Activated effector memory CD4-positive, alpha-beta T cell treated with anti-CD3 and anti-CD28 coated beads, Interleukin-2, amount 50 U/mL, for 16 hours (primary cell): ENCODE data around the gene NSG1.
A peak's percentile ranks its signal among the peaks of the same experiment; 100 is the strongest.

Experiments used
- DNase-seq: peaks from one replicate; pipeline ENCODE4 v3.0.0-alpha.2; 2020

The NSG1 gene

DNA sequence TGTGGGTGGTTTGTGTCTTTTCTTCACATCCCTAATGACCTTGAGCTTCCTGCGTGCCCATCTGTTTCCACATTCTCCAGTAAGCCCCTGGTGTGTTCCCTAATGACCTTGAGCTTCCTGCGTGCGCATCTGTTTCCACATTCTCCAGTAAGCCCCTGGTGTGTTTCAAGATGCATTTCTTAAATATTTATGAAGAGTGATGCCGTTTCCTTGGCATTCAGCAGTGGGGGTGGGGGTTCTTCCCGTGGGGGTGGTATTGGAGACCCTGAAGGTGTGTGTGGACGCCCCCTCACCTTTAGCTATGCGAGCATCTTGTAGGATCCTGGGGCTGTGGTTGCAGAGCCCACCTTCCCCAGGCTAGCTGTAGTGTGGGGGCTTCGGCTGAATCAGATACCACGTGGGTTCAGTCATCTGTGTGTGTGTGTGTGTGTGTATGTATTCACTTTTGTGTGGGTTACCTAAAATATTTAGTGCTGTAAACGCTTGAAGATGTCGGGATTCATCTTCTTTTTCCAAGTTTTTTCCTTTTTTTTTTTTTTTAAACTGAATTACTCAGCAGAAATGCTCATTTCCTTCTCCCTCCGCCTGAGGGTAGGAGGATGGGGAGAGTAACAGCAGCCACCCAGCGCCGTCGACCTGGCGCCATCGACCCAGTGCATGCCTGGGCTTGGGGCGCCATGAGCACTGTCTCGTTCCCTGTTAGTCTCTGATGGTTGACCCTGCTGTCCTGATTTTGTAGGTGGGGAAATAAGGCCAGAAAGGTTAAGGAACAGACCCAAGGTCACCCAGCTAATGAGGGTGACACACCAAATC is 9.9 kb downstream of the NSG1 start:
- DNase-seq, result no peak

- no peak for DNase-seq
Observed at GRCh38 chr4:4397441-4397819, 10.5 kb downstream of the NSG1 start.

DNA sequence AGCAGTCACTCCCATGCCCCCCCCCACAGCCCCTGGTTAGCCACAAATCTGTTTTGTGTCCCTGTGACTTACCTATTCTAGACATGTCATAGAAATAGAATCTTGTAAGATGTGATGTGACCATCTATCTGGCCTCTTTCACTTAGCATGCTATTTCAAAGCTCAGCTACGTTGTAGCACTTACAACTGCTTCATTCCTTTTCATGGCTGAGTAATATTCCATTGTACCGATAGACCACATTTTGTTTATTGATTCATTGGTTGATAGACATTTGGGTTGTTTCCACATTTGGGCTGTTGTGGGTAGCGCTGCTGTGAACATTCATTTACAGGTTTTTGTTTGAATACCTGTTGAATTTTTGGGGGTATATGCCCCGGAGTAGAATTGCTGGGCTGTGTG is 11.5 kb downstream of the NSG1 start:
- no peak for DNase-seq

GRCh38 chr4:4401036-4401435 is 14.1 kb downstream of the NSG1 start:
- DNase-seq, result no peak

DNA sequence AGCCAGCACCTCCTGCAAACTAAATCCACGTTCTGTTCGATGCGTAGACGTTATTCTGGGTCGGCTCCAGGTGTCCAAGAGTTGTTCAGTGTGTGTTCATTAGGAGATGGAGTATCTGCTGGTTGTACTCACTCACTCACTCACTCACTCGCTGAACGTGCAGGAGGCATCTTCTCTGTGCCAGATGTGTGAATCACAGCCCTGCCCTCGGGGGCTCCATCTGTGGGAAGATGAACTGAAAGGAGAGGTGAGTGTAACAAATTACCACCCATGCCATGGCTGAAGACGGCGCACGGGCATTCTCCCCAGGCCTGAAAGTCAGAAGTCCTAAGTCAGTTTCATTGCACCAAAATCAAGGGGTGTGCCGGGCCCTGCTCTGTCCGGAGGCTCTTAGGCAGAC is 16.1 kb downstream of the NSG1 start:
- DNase-seq, result no peak

GRCh38 chr4:4405358-4405962 is 18.6 kb downstream of the NSG1 start:
- no peak for DNase-seq

GRCh38 chr4:4406455-4407298 is 19.8 kb downstream of the NSG1 start:
- no peak for DNase-seq

DNA sequence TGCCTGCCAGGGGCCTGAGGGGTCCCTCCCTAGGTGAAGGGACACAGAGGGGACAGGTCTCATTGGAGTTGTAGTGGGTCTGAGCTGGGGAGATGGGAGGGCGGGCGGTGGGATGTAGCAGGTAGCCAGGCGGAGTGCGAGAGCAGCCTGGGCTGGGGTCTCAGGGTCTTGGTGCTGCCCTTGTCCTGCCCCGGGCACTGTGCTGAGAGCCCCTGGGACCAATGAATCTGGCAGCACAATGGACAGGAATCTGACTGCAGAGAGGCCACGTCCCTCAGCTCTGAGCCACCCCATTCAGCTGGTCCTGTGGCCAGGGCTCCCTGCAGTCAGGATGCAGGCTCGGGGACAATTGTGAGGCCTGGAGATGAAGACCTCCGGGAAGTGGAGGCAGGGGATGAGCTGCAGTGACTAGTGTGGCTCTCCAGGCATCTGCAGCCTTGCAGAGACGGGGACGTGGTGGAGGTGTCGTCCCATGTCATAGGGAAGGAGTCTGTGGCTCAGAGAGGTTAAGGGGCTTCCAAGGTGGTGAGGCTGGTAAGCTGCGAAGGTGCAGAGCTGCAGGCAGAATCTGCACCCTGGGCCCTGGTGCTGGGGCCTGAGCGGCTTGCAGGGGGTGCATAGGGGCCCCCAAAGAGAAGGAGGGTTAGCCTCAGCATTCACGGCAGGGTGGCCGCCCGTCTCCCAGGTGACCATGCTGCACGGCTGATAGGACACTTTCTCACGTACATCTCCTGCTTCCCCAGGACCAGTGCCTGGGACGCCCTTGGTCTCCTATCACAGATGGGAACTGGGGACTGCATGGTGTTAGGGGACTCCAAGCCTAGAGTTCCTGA is 20.6 kb downstream of the NSG1 start:
- DNase-seq, result no peak

DNA sequence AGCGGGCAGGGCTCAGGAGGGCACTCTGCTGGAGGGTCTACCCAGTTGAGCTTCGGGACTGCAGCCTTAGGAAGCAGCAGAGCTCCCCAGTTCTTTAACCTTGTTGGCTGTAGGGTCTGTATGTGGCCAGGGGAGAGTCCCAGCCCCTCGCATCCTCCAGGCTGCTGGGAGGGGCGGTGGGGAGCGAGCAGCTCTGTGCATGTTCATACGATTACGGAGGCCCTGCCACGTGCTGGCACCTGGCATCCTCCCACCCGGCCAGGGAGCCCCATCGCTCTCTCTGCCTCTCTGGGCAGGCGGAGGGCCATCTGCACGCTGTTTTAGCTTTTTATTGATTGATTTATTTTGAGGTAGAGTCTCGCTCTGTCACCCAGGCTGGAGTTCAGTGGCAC is 21.2 kb downstream of the NSG1 start:
- DNase-seq, result no peak

GRCh38 chr4:4408576-4409335 is 21.9 kb downstream of the NSG1 start:
- DNase-seq, result no peak

- no peak for DNase-seq
Observed at GRCh38 chr4:4409416-4410115, 22.7 kb downstream of the NSG1 start.

DNA sequence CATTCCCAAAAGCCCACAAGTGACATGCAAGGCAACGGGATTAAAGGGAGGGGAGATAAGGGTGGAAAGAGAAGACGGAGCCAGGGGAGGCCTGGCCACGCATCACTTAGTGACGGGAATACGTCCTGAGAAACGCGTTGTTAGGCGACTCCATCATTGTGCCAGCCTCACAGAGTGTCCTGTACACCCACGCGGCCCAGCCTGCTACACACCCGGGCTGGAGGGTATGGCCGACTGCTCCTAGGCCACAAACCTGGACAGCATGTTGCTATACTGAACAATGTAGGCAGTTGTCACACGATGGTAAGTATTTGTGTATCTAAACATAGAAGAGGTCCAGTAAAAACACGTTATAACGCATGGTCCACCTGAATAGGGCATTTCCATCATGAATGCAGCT is 23.4 kb downstream of the NSG1 start:
- no peak for DNase-seq

GRCh38 chr4:4411906-4412305 is 25.0 kb downstream of the NSG1 start:
- no peak for DNase-seq

DNA sequence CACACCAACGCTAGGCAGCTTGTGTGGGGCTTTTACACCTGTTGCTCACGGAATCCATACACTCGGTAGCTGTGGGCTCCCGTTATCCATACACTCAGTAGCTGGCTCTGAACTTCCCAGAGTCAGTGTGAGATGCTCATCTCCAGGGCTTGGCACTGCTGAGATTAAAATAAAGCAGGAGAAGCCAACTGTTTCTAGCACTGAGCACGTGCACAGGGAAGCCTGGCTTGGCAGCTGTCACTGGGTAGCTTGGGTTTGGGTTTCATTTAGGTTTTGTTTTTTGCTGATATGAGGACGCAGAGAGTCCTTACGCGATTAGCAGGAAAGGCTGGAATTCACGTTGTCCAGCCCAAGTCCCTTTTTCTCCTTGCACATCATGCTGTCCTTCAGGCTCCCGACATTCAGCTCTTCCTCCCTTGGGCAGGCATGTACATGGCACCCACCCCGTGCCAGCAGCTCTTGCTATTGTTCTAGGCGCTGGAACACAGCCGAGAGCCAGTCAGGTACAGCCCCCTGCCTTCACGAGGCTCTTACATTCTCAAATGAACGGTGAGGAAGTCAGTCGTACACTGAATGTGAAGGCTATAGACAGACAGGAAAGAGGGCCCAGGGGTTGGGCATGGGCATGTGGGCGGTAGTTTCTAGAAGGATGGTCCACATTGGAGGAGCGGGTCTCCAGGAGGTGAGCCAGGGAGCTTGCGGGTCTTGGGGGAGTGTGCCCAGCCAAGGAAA is 25.9 kb downstream of the NSG1 start:
- no peak for DNase-seq

GRCh38 chr4:4413373-4413725 is 26.4 kb downstream of the NSG1 start:
- no peak for DNase-seq

DNA sequence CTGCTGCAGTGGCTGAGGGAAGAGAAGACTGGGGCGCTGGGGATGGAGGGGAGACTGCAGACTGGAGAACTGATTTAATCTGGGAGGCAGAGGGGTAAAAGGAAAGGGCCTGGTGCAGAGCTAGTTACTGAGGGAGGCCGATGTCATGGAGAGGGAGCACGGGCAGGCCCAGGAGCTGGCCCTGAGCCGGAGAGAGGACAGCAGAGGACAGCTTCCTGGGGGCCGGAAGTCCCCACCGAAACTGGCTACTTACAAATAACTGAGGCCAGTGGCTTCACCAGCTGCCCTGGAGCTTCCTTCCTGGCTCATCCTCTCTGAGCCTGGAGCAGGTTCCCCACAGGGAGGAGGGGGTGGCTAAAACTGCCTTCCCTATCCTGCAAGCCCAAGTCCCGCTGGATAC is 26.9 kb downstream of the NSG1 start:
- no peak for DNase-seq

- peak; percentile 56 for DNase-seq
Observed at GRCh38 chr4:4415107-4415805, 28.4 kb downstream of the NSG1 start.

GRCh38 chr4:4415806-4416805 is 29.2 kb downstream of the NSG1 start:
- peak; percentile 42 for DNase-seq

GRCh38 chr4:4416981-4417380 is 30.1 kb downstream of the NSG1 start:
- DNase-seq, result peak; percentile 41
